GM12878 (cell line): ENCODE measurements around the gene PTPRD. TPM values are rescaled to one million over a fixed set of nuclear protein-coding genes. Genes with fewer than 3 reads are reported as not detected.

Source experiments
- ATF7 ChIP-seq: fragments of 450-650 bp; IDR thresholded peaks from 2 replicates; pipeline ENCODE4 v1.6.1; 2016; ENCODE audit warnings: low read depth, mild to moderate bottlenecking
- BRCA1 ChIP-seq: IDR thresholded peaks from 2 replicates; pipeline ENCODE4 v1.6.1; 2011; ENCODE audit warnings: low read depth, low read length, improper control_type of control experiment
- CEBPB ChIP-seq, 2 experiments: fragments of 150-350 bp in 1 of 2; IDR thresholded peaks; 2 replicates each; pipeline ENCODE4 v1.6.1; 2012 to 2014; ENCODE audit warnings: low read depth in 2 of 2, low read length in 2 of 2, borderline replicate concordance in 1 of 2, inconsistent platforms in 1 of 2
- FOXK2 ChIP-seq: fragments of 450-650 bp; IDR thresholded peaks from 2 replicates; pipeline ENCODE4 v1.6.1; 2017; ENCODE audit warnings: mild to moderate bottlenecking, moderate library complexity
- MYC ChIP-seq: IDR thresholded peaks from 2 replicates; pipeline ENCODE4 v1.6.1; 2011; ENCODE audit warnings: mild to moderate bottlenecking, low read length, moderate library complexity, inconsistent platforms; ENCODE audit not compliant: insufficient read depth, insufficient replicate concordance, insufficient read length, severe bottlenecking
- PML ChIP-seq: IDR thresholded peaks from 2 replicates; pipeline ENCODE4 v1.6.1; 2012; ENCODE audit warnings: low read length, inconsistent platforms
- RBBP5 ChIP-seq: fragments of 200-600 bp; sonication (generic); conservative IDR thresholded peaks from 2 replicates; pipeline ENCODE4 v1.6.1; 2016
- STAT1 ChIP-seq: fragments of 450-650 bp; conservative IDR thresholded peaks from 2 replicates; pipeline ENCODE4 v1.6.1; 2014; ENCODE audit warnings: antibody characterized with exemption, mild to moderate bottlenecking
- SUZ12 ChIP-seq: fragments of 200-600 bp; sonication (generic); IDR thresholded peaks from one replicate; pipeline ENCODE4 v1.6.1; 2018; ENCODE audit warnings: antibody characterized with exemption, mild to moderate bottlenecking; ENCODE audit not compliant: unreplicated experiment
- TCF3 ChIP-seq: IDR thresholded peaks from 2 replicates; pipeline ENCODE4 v1.6.1; 2012; ENCODE audit warnings: low read depth, mild to moderate bottlenecking, low read length, borderline replicate concordance; ENCODE audit not compliant: insufficient read depth
- WRNIP1 ChIP-seq: IDR thresholded peaks from 2 replicates; pipeline ENCODE4 v1.6.1; 2011; ENCODE audit warnings: low read depth, low read length, improper control_type of control experiment, borderline replicate concordance
- ZNF622 ChIP-seq: fragments of 450-650 bp; IDR thresholded peaks from 2 replicates; pipeline ENCODE4 v1.6.1; 2017; ENCODE audit warnings: mild to moderate bottlenecking, inconsistent platforms
- ZZZ3 ChIP-seq: IDR thresholded peaks from 2 replicates; pipeline ENCODE4 v1.6.1; 2011; ENCODE audit warnings: low read depth; ENCODE audit not compliant: control insufficient read depth, insufficient read length
- polyA plus RNA-seq, 11 experiments: library from polyadenylated mRNA; depleted of rRNA in 4 of 11; unstranded in 6 of 11; stranded (reverse) in 5 of 11; fragments of >200 nt; fragmentation: Nextera tagmentation in 4 of 11; fragmentation: Illumina TruSeq in 1 of 11; extraction: Ambion mirVana in 4 of 11; extraction: Trizol in 1 of 11; gene quantifications; 1 replicate in 1 of 11; 2 replicates in 10 of 11; pipeline versions ENCODE4 v1.2.1 to v1.2.3, GENCODE V29; 2011 to 2016; ENCODE audit warnings: inconsistent platforms in 2 of 11, missing spikeins in 2 of 11, low read depth in 1 of 11
- total RNA-seq, 4 experiments: library from RNA; depleted of rRNA in 3 of 4; stranded (reverse); fragments of >200 nt in 3 of 4; fragmentation: Illumina TruSeq in 1 of 4; extraction: Trizol in 1 of 4; gene quantifications; 2 replicates each; pipeline versions ENCODE4 v1.2.1 to v1.2.3, GENCODE V29; 2013 to 2021
- TF ChIP-seq, protein P1 (sequence below): IDR thresholded peaks from 2 replicates; pipeline ENCODE4 v1.6.1; 2012; ENCODE audit warnings: improper control_type of control experiment, low read depth, low read length; ENCODE audit not compliant: insufficient replicate concordance

The PTPRD gene
- total and polyA plus RNA-seq, 10 of the 15 experiments (the other 5 are each of a cell fraction or from before 2014, with no cell fraction given), result under 0.01 to 0.05 (median 0.01) TPM; not detected in 7

DNA sequence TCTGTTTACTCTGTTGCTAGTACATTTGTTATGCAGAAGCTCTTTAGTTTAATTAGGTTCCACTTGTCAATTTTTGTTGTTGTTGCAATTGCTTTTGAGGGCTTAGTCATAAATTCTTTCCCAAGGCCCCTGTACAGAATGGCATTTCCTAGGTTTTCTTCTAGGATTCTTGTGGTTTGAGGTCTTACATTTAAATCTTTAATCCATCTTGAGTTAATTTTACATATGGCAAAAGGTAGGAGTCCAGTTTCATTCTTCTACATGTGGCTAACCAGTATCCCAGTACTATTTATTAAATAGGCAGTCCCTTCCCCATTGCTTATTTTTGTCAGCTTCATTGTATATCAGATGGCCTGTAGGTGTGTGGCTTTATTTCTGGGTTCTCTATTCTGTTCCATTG, 792.4 kb downstream of the PTPRD start (continued):
- TF ChIP-seq, protein P1, sequence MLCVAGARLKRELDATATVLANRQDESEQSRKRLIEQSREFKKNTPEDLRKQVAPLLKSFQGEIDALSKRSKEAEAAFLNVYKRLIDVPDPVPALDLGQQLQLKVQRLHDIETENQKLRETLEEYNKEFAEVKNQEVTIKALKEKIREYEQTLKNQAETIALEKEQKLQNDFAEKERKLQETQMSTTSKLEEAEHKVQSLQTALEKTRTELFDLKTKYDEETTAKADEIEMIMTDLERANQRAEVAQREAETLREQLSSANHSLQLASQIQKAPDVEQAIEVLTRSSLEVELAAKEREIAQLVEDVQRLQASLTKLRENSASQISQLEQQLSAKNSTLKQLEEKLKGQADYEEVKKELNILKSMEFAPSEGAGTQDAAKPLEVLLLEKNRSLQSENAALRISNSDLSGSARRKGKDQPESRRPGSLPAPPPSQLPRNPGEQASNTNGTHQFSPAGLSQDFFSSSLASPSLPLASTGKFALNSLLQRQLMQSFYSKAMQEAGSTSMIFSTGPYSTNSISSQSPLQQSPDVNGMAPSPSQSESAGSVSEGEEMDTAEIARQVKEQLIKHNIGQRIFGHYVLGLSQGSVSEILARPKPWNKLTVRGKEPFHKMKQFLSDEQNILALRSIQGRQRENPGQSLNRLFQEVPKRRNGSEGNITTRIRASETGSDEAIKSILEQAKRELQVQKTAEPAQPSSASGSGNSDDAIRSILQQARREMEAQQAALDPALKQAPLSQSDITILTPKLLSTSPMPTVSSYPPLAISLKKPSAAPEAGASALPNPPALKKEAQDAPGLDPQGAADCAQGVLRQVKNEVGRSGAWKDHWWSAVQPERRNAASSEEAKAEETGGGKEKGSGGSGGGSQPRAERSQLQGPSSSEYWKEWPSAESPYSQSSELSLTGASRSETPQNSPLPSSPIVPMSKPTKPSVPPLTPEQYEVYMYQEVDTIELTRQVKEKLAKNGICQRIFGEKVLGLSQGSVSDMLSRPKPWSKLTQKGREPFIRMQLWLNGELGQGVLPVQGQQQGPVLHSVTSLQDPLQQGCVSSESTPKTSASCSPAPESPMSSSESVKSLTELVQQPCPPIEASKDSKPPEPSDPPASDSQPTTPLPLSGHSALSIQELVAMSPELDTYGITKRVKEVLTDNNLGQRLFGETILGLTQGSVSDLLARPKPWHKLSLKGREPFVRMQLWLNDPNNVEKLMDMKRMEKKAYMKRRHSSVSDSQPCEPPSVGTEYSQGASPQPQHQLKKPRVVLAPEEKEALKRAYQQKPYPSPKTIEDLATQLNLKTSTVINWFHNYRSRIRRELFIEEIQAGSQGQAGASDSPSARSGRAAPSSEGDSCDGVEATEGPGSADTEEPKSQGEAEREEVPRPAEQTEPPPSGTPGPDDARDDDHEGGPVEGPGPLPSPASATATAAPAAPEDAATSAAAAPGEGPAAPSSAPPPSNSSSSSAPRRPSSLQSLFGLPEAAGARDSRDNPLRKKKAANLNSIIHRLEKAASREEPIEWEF, result no peak
- TF ChIP-seq RBBP5 (no peak), BRCA1 (no peak), WRNIP1 (no peak), ZNF622 (no peak), CEBPB (IDR thresholded peaks at IDR 0.05; ENCODE audit: borderline replicate concordance in 1 of 2, low read depth in 2 of 2, low read length in 2 of 2) (no peak), ZZZ3 (no peak), PML (no peak), MYC (no peak), SUZ12 (no peak), TCF3 (no peak), FOXK2 (no peak), ATF7 (no peak), STAT1 (no peak)
